ENCODE results near the gene MOB3C. TPM values are rescaled to one million over a fixed set of nuclear protein-coding genes. Genes with fewer than 3 reads are reported as not detected.

MOB3C gene
- total RNA-seq, 2 donors from 2014 or later: 1.7 to 2.3 TPM

- Mint-ChIP-seq H3K36me3 (ENCODE audit: low read depth) (peaks cover 48% of the 10 kb centered on the region), H3K9me3 (no peaks in the 10 kb centered on the region), H3K4me3 (no peak overlapping the region), H3K4me1 (no peaks in the 10 kb centered on the region), H3K27me3 (ENCODE audit: insufficient read depth) (no peaks in the 10 kb centered on the region), H3K27ac (no peak overlapping the region)
- Histone ChIP-seq H3K9me3 (ENCODE audit: control insufficient read depth, low read length) (no peaks in the 10 kb centered on the region), H3K36me3 (ENCODE audit: control insufficient read depth, insufficient read depth, low read length) (peaks cover 56% of the 10 kb centered on the region), H3K4me1 (ENCODE audit: control insufficient read depth, insufficient read depth, low read length) (no peaks in the 10 kb centered on the region), H3K4me3 (ENCODE audit: low read length) (no peak overlapping the region), H3K9ac (ENCODE audit: extremely low read depth, low read length, poor library complexity, severe bottlenecking) (no peak overlapping the region), H3K27me3 (ENCODE audit: control insufficient read depth, insufficient read depth, low read length, poor library complexity, severe bottlenecking) (no peaks in the 10 kb centered on the region), H3K27ac (ENCODE audit: low read depth, low read length) (no peak overlapping the region)
- no peak for DNase-seq
- no peak for TF ChIP-seq CTCF (conservative IDR thresholded peaks at IDR 0.05)
Measured at GRCh38 chr1:46638921-46639320, 22.3 kb upstream of the MOB3C start.

DNA sequence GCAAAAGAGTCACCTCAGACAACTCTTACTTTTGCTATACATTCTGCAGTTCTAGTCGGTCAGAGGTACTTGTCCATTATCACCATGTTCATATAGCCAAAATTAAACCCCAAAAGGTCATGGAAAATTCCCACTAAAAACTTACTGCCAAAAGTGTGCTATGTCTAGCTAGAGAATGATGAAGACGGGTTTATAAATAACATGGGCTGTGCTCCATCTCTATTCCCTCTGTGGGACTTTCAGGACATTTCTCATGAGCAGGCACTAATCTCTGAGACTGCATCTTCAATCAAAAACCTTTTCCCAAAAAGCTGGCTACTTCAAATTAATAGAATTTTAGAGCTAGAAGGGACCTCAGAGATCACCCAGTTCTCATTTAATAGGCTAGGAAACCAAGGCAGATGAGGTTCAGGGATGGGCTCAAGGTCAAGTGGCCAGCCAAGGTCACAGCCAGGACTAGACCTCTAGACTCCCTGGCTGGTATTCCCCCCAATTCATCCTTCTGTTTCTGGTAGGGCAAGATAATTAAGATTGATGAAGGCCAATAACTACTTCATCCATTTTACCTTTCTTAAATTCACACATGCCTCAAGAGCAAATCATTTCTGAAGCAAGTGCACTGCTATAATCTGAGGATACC is 21.0 kb upstream of the MOB3C start:
- H3K4me1 Mint-ChIP-seq: no peaks in the 10 kb centered on the region
- 46 to 52% methylated on average over 2 of the region's 2 CpGs for WGBS, 2 experiments (ENCODE audit: insufficient coverage in 1 of 2, insufficient read length in 1 of 2)

DNA sequence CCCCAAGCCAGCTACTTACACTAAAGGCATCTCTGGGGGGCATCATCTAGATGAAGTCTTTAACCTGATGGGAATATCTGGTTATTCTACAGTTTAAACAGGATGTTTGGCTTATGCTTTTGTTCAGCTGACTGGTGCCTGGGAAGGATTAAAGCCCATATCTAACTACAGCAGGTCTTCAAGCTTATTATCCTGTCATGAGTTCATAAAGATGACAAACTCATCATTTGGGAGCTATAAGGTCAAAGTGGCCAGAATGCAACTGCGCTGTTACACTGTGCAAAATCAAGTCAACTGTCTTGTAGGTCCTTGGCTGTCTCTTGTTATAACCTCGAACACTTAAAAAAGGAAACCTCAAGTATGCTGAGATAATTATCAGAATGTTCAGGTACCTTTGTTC is 18.6 kb upstream of the MOB3C start:
- no peak overlapping the region for H3K27ac ChIP-seq (ENCODE audit: low read depth, low read length)
- DNase-seq: no peak
- no peak overlapping the region for H3K9ac ChIP-seq (ENCODE audit: extremely low read depth, low read length, poor library complexity, severe bottlenecking)
- no peak for TF ChIP-seq CTCF (conservative IDR thresholded peaks at IDR 0.05)
- H3K36me3 ChIP-seq (ENCODE audit: control insufficient read depth, insufficient read depth, low read length): peaks cover 64% of the 10 kb centered on the region
- no peaks in the 10 kb centered on the region for H3K9me3 ChIP-seq (ENCODE audit: control insufficient read depth, low read length)
- 97 to 100% methylated on average over 1 to 2 of the region's 2 CpGs for WGBS, 2 experiments (ENCODE audit: insufficient coverage in 1 of 2, insufficient read length in 1 of 2)
- H3K4me3 ChIP-seq (ENCODE audit: low read length): no peak overlapping the region
- no peak overlapping the region for H3K27ac Mint-ChIP-seq
- H3K4me1 ChIP-seq (ENCODE audit: control insufficient read depth, insufficient read depth, low read length): no peaks in the 10 kb centered on the region
- no peaks in the 10 kb centered on the region for H3K27me3 Mint-ChIP-seq (ENCODE audit: insufficient read depth)
- H3K36me3 Mint-ChIP-seq (ENCODE audit: low read depth): peaks cover 57% of the 10 kb centered on the region
- H3K4me3 Mint-ChIP-seq: no peak overlapping the region
- no peaks in the 10 kb centered on the region for H3K9me3 Mint-ChIP-seq
- H3K4me1 Mint-ChIP-seq: no peaks in the 10 kb centered on the region
- H3K27me3 ChIP-seq (ENCODE audit: control insufficient read depth, insufficient read depth, low read length, poor library complexity, severe bottlenecking): no peaks in the 10 kb centered on the region

More for the DNA sequence above, 21.0 kb upstream of the MOB3C start:
- Mint-ChIP-seq H3K36me3 (ENCODE audit: low read depth) (peaks cover 55% of the 10 kb centered on the region), H3K9me3 (no peaks in the 10 kb centered on the region), H3K27me3 (ENCODE audit: insufficient read depth) (no peaks in the 10 kb centered on the region), H3K27ac (no peak overlapping the region), H3K4me3 (no peak overlapping the region)
- no peak for DNase-seq
- no peak for TF ChIP-seq CTCF (conservative IDR thresholded peaks at IDR 0.05)
- Histone ChIP-seq H3K27ac (ENCODE audit: low read depth, low read length) (no peak overlapping the region), H3K27me3 (ENCODE audit: control insufficient read depth, insufficient read depth, low read length, poor library complexity, severe bottlenecking) (no peaks in the 10 kb centered on the region), H3K9ac (ENCODE audit: extremely low read depth, low read length, poor library complexity, severe bottlenecking) (no peak overlapping the region), H3K4me3 (ENCODE audit: low read length) (no peak overlapping the region), H3K36me3 (ENCODE audit: control insufficient read depth, insufficient read depth, low read length) (peaks cover 57% of the 10 kb centered on the region), H3K9me3 (ENCODE audit: control insufficient read depth, low read length) (no peaks in the 10 kb centered on the region), H3K4me1 (ENCODE audit: control insufficient read depth, insufficient read depth, low read length) (no peaks in the 10 kb centered on the region)

Data from endodermal cell (in vitro differentiated cells).